HepG2 (cell line): ENCODE data around the gene KRTCAP2. TPM values are rescaled to one million over a fixed set of nuclear protein-coding genes. Genes with fewer than 3 reads are reported as not detected.
A peak's percentile ranks its signal among the peaks of the same experiment; 100 is the strongest.

Experiments
- ASH2L ChIP-seq: fragments of 300-600, 200-600 bp; sonication (generic); IDR thresholded peaks from 2 replicates; pipeline ENCODE4 v1.7.0; 2017; ENCODE audit warnings: low read depth, mild to moderate bottlenecking, moderate library complexity, mixed read lengths, low read length; ENCODE audit not compliant: insufficient read length
- CBFB ChIP-seq: sonication (generic); formaldehyde crosslinking; IDR thresholded peaks from 2 replicates; pipeline ENCODE4 v1.4.0; 2020; ENCODE audit warnings: missing genetic modification reagents
- DR1 ChIP-seq: sonication (generic); formaldehyde crosslinking; IDR thresholded peaks from 2 replicates; pipeline ENCODE4 v1.8.0; 2021; ENCODE audit warnings: mild to moderate bottlenecking, missing genetic modification reagents, inconsistent platforms
- GLI4 ChIP-seq: sonication (generic); formaldehyde crosslinking; IDR thresholded peaks from 2 replicates; pipeline ENCODE4 v1.5.1; 2020; ENCODE audit warnings: missing genetic modification reagents, mild to moderate bottlenecking, moderate library complexity, borderline replicate concordance
- HDAC1 ChIP-seq: sonication (generic); formaldehyde crosslinking; IDR thresholded peaks from 2 replicates; pipeline ENCODE4 v1.5.1; 2020; ENCODE audit warnings: mild to moderate bottlenecking, missing genetic modification reagents
- MNT ChIP-seq: fragments of 450-650 bp; IDR thresholded peaks from 2 replicates; pipeline ENCODE4 v1.6.1; 2016
- PATZ1 ChIP-seq: sonication (generic); formaldehyde crosslinking; IDR thresholded peaks from 2 replicates; pipeline ENCODE4 v1.4.0; 2020; ENCODE audit warnings: missing genetic modification reagents
- SIN3A ChIP-seq: IDR thresholded peaks from 2 replicates; pipeline ENCODE4 v1.6.1; 2011; ENCODE audit warnings: low read depth, mild to moderate bottlenecking, control low read depth, low read length, borderline replicate concordance
- SP4 ChIP-seq: sonication (generic); formaldehyde crosslinking; IDR thresholded peaks from 2 replicates; pipeline ENCODE4 v1.8.1; 2023; ENCODE audit warnings: mild to moderate bottlenecking, missing genetic modification reagents
- SPEN ChIP-seq: sonication (generic); formaldehyde crosslinking; IDR thresholded peaks from 2 replicates; pipeline ENCODE4 v1.5.1; 2020; ENCODE audit warnings: low read depth, mild to moderate bottlenecking, missing genetic modification reagents
- SRY ChIP-seq: sonication (generic); formaldehyde crosslinking; IDR thresholded peaks from 2 replicates; pipeline ENCODE4 v1.8.0; 2022; ENCODE audit warnings: mild to moderate bottlenecking, missing genetic modification reagents
- TAF1 ChIP-seq: sonication (generic); formaldehyde crosslinking; IDR thresholded peaks from 2 replicates; pipeline ENCODE4 v1.4.0; 2020; ENCODE audit warnings: missing genetic modification reagents
- TARDBP ChIP-seq: sonication (generic); formaldehyde crosslinking; IDR thresholded peaks from 2 replicates; pipeline ENCODE4 v1.8.0; 2022; ENCODE audit warnings: mild to moderate bottlenecking, missing genetic modification reagents
- YEATS4 ChIP-seq: sonication (generic); formaldehyde crosslinking; IDR thresholded peaks from 2 replicates; pipeline ENCODE4 v1.4.0; 2020; ENCODE audit warnings: missing genetic modification reagents, borderline replicate concordance
- YY1 ChIP-seq: IDR thresholded peaks from 2 replicates; pipeline ENCODE4 v1.6.1; 2011; ENCODE audit warnings: low read length, low read depth, moderate library complexity, mild to moderate bottlenecking; ENCODE audit not compliant: insufficient read depth, insufficient replicate concordance
- ZNF275 ChIP-seq: sonication (generic); formaldehyde crosslinking; IDR thresholded peaks from 2 replicates; pipeline ENCODE4 v1.8.0; 2022; ENCODE audit warnings: missing genetic modification reagents, mild to moderate bottlenecking, inconsistent platforms, borderline replicate concordance
- ZNF569 ChIP-seq: sonication (generic); formaldehyde crosslinking; IDR thresholded peaks from 2 replicates; pipeline ENCODE4 v1.5.0; 2020; ENCODE audit warnings: mild to moderate bottlenecking, missing genetic modification reagents, moderate library complexity, borderline replicate concordance
- ZNF574 ChIP-seq: sonication (generic); formaldehyde crosslinking; IDR thresholded peaks from 2 replicates; pipeline ENCODE4 v1.4.0; 2020; ENCODE audit warnings: missing genetic modification reagents
- ZNF619 ChIP-seq: sonication (generic); formaldehyde crosslinking; IDR thresholded peaks from 2 replicates; pipeline ENCODE4 v1.4.0; 2020; ENCODE audit warnings: mild to moderate bottlenecking, missing genetic modification reagents
- ZNF629 ChIP-seq: sonication (generic); formaldehyde crosslinking; conservative IDR thresholded peaks from 2 replicates; pipeline ENCODE4 v1.5.0; 2020; ENCODE audit warnings: missing genetic modification reagents
- ZNF740 ChIP-seq: sonication (generic); formaldehyde crosslinking; IDR thresholded peaks from 2 replicates; pipeline ENCODE4 v1.4.0; 2020; ENCODE audit warnings: missing genetic modification reagents
- polyA plus RNA-seq, 8 experiments: library from polyadenylated mRNA; depleted of rRNA in 3 of 8; stranded (reverse) in 7 of 8; unstranded in 1 of 8; fragments of >200 nt; fragmentation: Illumina TruSeq in 4 of 8; extraction: Trizol in 4 of 8; gene quantifications; 2 replicates each; pipeline versions ENCODE4 v1.2.1 to v1.2.3, GENCODE V29; 2011 to 2016; ENCODE audit warnings: low read depth in 4 of 8, missing spikeins in 1 of 8, mixed read lengths in 1 of 8; ENCODE audit not compliant: insufficient read depth in 1 of 8
- total RNA-seq, 5 experiments: library from RNA; depleted of rRNA; stranded (reverse); fragments of >200 nt; fragmentation: Illumina TruSeq; extraction: Trizol; gene quantifications; 2 replicates each; pipeline ENCODE4 v1.2.3, GENCODE V29; 2016; ENCODE audit warnings: low read depth in 1 of 5

KRTCAP2 gene
- total and polyA plus RNA-seq, 2 of the 13 experiments (the other 11 are each of a cell fraction or from before 2014, with no cell fraction given), result 77.3 to 79.4 TPM

- TF ChIP-seq TARDBP (0 out of 2 replicates have a peak, but pooled peaks have one; percentile 58), SP4 (CRISPR knock-in tag) (peak; percentile 44; the same call in 1 of the 2 replicates), YY1 (peak; percentile 98), PATZ1 (CRISPR knock-in tag) (peak; percentile 64), MNT (0 out of 2 replicates have a peak, but pooled peaks have one; percentile 16), CBFB (CRISPR knock-in tag) (0 out of 2 replicates have a peak, but pooled peaks have one; percentile 26), ZNF629 (CRISPR knock-in tag) (no peak), DR1 (CRISPR knock-in tag) (peak; percentile 60; the same call in 1 of the 2 replicates), SPEN (CRISPR knock-in tag) (peak; percentile 65), ZNF569 (no peak), SRY (CRISPR knock-in tag) (peak; percentile 72), ZNF574 (peak; percentile 74; the same call in 1 of the 2 replicates), ASH2L (peak; percentile 74), YEATS4 (CRISPR knock-in tag) (peak; percentile 62), ZNF619 (CRISPR knock-in tag) (no peak), HDAC1 (CRISPR knock-in tag) (peak; percentile 84), ZNF275 (CRISPR knock-in tag) (0 out of 2 replicates have a peak, but pooled peaks have one; percentile 21), SIN3A (peak; percentile 72; the same call in 1 of the 2 replicates), GLI4 (CRISPR knock-in tag) (0 out of 2 replicates have a peak, but pooled peaks have one; percentile 85), TAF1 (CRISPR knock-in tag) (peak; percentile 74), ZNF740 (CRISPR knock-in tag) (no peak)
Observed at GRCh38 chr1:155208541-155209311, 35.6 kb upstream of the KRTCAP2 start, which contains the start of gene MTX1 (continued).
